Measurements from ENCODE around the gene DPM2.

The DPM2 gene

DNA sequence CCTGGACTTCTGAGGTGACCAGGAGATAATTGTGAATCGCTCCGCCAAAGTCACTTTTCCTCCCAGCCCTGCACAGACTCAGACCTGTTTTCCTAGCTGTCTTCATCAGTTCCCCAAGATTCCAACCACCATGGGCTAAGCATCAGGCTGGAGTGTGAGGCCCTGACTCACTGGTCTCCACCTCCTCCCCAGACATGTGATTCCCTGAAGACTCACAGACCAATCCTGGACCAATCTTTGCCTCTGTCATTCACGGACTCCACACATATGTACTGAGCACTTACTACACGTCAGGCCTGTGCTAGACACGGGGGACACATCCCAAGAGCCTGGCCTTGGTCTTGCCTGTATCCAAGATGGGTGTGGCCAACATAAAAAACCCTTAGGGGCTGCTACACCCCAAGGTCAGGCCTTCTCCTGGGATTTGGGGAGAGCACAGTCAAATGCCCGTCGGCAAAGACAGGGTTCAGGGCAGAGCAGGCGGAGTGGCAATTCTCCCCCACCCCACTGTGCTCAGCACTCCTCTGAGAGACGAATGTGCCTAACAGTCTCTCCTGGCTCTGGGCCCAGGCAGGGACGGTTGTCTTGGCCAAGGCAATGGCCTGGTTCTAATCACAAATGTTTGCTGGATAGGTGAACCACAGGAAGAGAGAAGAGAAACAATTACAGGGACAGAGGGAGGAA, 31.2 kb upstream of the DPM2 start:
- POLR2A ChIA-PET: no interaction called here
- no peak for DNase-seq (ENCODE audit: extremely low spot score)
- CTCF ChIA-PET: interaction anchor here (1.8 kb wide), 1 partner anchor 25 kb away, joined by 5 read pairs; no protein-coding TSS in a partner anchor
- TF ChIP-seq SUZ12 (IDR thresholded peaks at IDR 0.05) (no peak), HDGF (IDR thresholded peaks at IDR 0.05; ENCODE audit: borderline replicate concordance) (no peak), CTBP1 (IDR thresholded peaks at IDR 0.05; ENCODE audit: borderline replicate concordance) (no peak), FOXM1 (IDR thresholded peaks at IDR 0.05; ENCODE audit: borderline replicate concordance) (no peak), NFRKB (IDR thresholded peaks at IDR 0.05) (no peak), SP1 (IDR thresholded peaks at IDR 0.05) (no peak)
- TF ChIP-seq, protein P1, sequence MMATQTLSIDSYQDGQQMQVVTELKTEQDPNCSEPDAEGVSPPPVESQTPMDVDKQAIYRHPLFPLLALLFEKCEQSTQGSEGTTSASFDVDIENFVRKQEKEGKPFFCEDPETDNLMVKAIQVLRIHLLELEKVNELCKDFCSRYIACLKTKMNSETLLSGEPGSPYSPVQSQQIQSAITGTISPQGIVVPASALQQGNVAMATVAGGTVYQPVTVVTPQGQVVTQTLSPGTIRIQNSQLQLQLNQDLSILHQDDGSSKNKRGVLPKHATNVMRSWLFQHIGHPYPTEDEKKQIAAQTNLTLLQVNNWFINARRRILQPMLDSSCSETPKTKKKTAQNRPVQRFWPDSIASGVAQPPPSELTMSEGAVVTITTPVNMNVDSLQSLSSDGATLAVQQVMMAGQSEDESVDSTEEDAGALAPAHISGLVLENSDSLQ (IDR thresholded peaks at IDR 0.05): no peak

DNA sequence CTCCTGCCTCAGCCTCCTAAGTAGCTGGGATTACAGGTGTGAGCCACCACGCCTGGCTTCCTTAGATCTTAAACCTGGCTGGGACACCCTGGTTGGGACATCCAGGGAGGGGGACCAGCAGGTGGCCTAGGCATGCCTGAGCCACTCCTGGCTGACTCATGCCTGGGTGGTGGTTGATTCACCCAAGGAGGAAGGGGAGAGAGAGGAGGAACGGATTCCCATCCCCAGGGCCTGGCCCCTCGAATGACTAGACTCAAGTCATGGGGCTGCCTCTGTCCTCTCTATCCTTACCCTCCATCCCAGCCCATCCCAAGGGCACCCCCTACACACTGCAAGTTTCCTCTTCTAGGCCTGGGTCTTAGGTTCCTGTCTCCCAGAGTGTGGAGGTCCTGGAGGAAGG, 30.4 kb upstream of the DPM2 start:
- ChIA-PET CTCF (no interaction called here), POLR2A (no interaction called here)
- no peak for DNase-seq (ENCODE audit: extremely low spot score)

DNA sequence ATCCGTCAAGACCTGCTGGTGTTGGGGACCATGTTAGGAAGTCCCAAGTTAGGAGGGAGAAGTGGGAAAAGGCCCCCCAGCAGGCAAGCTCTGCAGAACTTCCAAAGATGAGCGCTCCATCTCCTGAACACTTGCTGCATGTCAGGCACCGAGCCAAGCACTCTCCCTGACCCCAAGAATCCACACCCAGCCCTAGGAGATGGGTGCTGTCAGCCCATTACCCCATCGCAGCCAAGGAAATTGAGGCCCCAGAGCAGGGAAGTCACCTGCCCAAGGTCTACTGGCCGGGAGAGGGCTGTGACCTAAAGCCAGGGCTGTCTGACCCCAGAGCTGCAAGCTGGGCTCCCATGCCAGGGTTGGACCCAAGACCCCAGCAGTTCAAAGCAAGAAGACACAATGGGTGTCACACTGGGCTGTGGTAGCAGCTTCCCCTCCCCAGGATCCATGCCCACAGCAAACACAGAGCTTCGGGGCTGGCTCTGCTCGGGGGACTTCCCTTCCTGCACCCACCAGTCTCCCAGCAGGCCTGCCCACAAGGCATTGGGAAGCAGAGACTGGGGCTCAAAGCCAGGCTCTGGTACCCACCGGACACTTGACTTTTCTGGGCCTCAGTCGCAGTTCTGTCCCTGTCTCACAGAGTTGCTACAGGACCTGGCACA, 29.6 kb upstream of the DPM2 start:
- POLR2A ChIA-PET: no interaction called here
- CTCF ChIA-PET: no interaction called here
- DNase-seq (ENCODE audit: extremely low spot score): no peak
- TF ChIP-seq FOXK2 (IDR thresholded peaks at IDR 0.05): no peak
- no peak for TF ChIP-seq HDGF (IDR thresholded peaks at IDR 0.05; ENCODE audit: borderline replicate concordance)
- TF ChIP-seq L3MBTL2 (conservative IDR thresholded peaks at IDR 0.05): no peak
- TF ChIP-seq SP1 (IDR thresholded peaks at IDR 0.05): no peak
- no peak for TF ChIP-seq BHLHE40 (IDR thresholded peaks at IDR 0.05; ENCODE audit: borderline replicate concordance)
- TF ChIP-seq FOXA1 (IDR thresholded peaks at IDR 0.05): no peak
- TF ChIP-seq CTBP1 (IDR thresholded peaks at IDR 0.05; ENCODE audit: borderline replicate concordance): no peak
- no peak for TF ChIP-seq ELF4 (IDR thresholded peaks at IDR 0.05)
- TF ChIP-seq NFRKB (IDR thresholded peaks at IDR 0.05): no peak
- no peak for TF ChIP-seq SUZ12 (IDR thresholded peaks at IDR 0.05)
- TF ChIP-seq TARDBP (IDR thresholded peaks at IDR 0.05): no peak
- no peak for TF ChIP-seq ARNT (IDR thresholded peaks at IDR 0.05)
- TF ChIP-seq, protein P1 (IDR thresholded peaks at IDR 0.05): no peak
- no peak for TF ChIP-seq FOXM1 (IDR thresholded peaks at IDR 0.05; ENCODE audit: borderline replicate concordance)
- TF ChIP-seq LEF1 (IDR thresholded peaks at IDR 0.05; ENCODE audit: borderline replicate concordance): no peak
- TF ChIP-seq ZNF384 (IDR thresholded peaks at IDR 0.05): no peak

More for the DNA sequence above, 30.4 kb upstream of the DPM2 start:
- TF ChIP-seq TARDBP (IDR thresholded peaks at IDR 0.05) (no peak), FOXK2 (IDR thresholded peaks at IDR 0.05) (no peak), BHLHE40 (IDR thresholded peaks at IDR 0.05; ENCODE audit: borderline replicate concordance) (no peak), HDGF (IDR thresholded peaks at IDR 0.05; ENCODE audit: borderline replicate concordance) (no peak), FOXA1 (IDR thresholded peaks at IDR 0.05) (no peak), SUZ12 (IDR thresholded peaks at IDR 0.05) (no peak), ELF4 (IDR thresholded peaks at IDR 0.05) (no peak), FOXM1 (IDR thresholded peaks at IDR 0.05; ENCODE audit: borderline replicate concordance) (no peak), LEF1 (IDR thresholded peaks at IDR 0.05; ENCODE audit: borderline replicate concordance) (no peak)

DNA sequence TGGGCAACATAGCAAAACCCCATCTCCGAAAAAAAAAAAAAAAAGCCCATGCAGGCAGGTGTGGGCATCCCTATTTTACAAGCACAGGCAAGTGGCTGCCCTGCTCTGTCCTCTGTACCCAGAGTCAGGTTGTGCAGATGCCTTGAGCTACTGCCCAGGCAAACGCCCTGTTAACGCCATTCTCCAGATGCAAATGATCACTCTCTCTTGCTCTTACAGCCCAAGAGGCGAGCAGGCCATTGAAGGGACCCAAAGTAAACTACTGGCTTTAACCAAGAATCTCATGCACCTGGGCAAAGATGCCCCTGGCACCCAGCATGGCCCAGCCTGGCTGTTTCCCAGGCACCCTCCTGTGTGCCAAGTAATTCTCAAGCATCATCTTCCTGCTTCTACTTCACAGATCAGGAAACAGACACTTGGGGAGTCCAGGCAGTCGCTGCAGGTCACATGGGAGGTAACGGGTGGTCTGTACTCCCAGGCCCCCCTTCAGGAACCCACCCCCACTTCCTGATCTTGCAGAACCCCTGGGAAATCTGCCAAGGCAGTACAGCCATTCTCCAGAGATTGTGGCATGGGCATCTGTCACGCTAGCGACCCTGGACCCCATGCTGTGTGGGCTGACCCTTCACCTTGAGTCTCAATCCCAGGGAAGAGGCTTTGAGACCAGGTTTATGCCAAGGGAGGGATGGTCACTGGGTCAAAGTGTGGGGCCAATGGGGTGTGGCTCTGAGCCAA, 28.9 kb upstream of the DPM2 start:
- no peak for DNase-seq (ENCODE audit: extremely low spot score)
- TF ChIP-seq, protein P1 (IDR thresholded peaks at IDR 0.05): no peak
- no peak for TF ChIP-seq FOXK2 (IDR thresholded peaks at IDR 0.05)
- TF ChIP-seq ARNT (IDR thresholded peaks at IDR 0.05): no peak
- TF ChIP-seq CTBP1 (IDR thresholded peaks at IDR 0.05; ENCODE audit: borderline replicate concordance): no peak
- no peak for TF ChIP-seq SUZ12 (IDR thresholded peaks at IDR 0.05)
- TF ChIP-seq ZNF384 (IDR thresholded peaks at IDR 0.05): no peak
- no peak for TF ChIP-seq BHLHE40 (IDR thresholded peaks at IDR 0.05; ENCODE audit: borderline replicate concordance)
- TF ChIP-seq SP1 (IDR thresholded peaks at IDR 0.05): no peak
- TF ChIP-seq NFRKB (IDR thresholded peaks at IDR 0.05): no peak
- ChIA-PET CTCF (no interaction called here), POLR2A (no interaction called here)

DNA sequence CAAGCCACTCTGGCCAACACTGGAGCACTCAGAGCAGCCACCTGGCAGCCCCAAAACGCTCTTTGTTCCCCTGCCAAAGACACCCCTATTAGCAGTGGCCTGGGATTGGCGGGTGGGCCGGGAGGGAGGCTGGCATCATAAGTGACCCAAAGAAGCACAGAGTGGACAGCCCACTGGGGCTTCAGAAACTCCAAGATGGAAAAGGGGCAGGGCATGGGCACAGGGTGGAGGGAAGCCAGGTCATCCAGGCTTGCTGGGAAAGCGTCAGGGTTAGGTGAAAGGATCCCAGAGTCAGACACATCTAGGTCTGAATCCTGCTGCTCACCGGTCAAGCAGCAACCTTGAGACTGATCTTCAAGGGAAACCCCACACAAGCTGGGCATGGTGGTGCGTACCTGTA, 28.3 kb upstream of the DPM2 start:
- no peak for DNase-seq (ENCODE audit: extremely low spot score)
- TF ChIP-seq ARNT (IDR thresholded peaks at IDR 0.05) (no peak), NFRKB (IDR thresholded peaks at IDR 0.05) (no peak), L3MBTL2 (conservative IDR thresholded peaks at IDR 0.05) (no peak), ELF4 (IDR thresholded peaks at IDR 0.05) (no peak), TARDBP (IDR thresholded peaks at IDR 0.05) (no peak), HDGF (IDR thresholded peaks at IDR 0.05; ENCODE audit: borderline replicate concordance) (no peak), LEF1 (IDR thresholded peaks at IDR 0.05; ENCODE audit: borderline replicate concordance) (no peak), FOXA1 (IDR thresholded peaks at IDR 0.05) (no peak), ZNF384 (IDR thresholded peaks at IDR 0.05) (no peak), SP1 (IDR thresholded peaks at IDR 0.05) (no peak), FOXM1 (IDR thresholded peaks at IDR 0.05; ENCODE audit: borderline replicate concordance) (no peak), FOXK2 (IDR thresholded peaks at IDR 0.05) (no peak), BHLHE40 (IDR thresholded peaks at IDR 0.05; ENCODE audit: borderline replicate concordance) (no peak)
- TF ChIP-seq, protein P1 (IDR thresholded peaks at IDR 0.05): no peak
- ChIA-PET POLR2A (no interaction called here), CTCF (interaction anchor here (1.1 kb wide), 1 partner anchor 22 kb away, joined by 4 read pairs; no protein-coding TSS in a partner anchor)

All from HEK293T (cell line).